PC-3 (cell line): Measurements from ENCODE around the gene C7.

Source experiments
- CTCF ChIP-seq: fragments of 300-600 bp; sonication (generic); conservative IDR thresholded peaks from 2 replicates; pipeline ENCODE4 v1.5.1; 2017; ENCODE audit warnings: antibody characterized with exemption, low read depth, mild to moderate bottlenecking, low read length
- EZH2 ChIP-seq: fragments of 300-600 bp; sonication (generic); IDR thresholded peaks from one replicate; pipeline ENCODE4 v1.6.1; 2017; ENCODE audit warnings: antibody characterized with exemption, mild to moderate bottlenecking, low read length; ENCODE audit not compliant: unreplicated experiment
- EZH2phosphoT487 ChIP-seq: fragments of 300-600 bp; sonication (generic); IDR thresholded peaks from 2 replicates; pipeline ENCODE4 v1.6.1; 2018; ENCODE audit warnings: mild to moderate bottlenecking, antibody characterized with exemption, low read length, borderline replicate concordance

- TF ChIP-seq EZH2 (no peak), CTCF (no peak), EZH2phosphoT487 (no peak)
Observed at GRCh38 chr5:40873286-40873880, 35.9 kb upstream of the C7 start.
